Transverse colon (tissue), 4 donors: ENCODE data around the gene MYH15. TPM values are rescaled to one million over a fixed set of nuclear protein-coding genes. Genes with fewer than 3 reads are reported as not detected.

Experiments used
- DNase-seq: peaks from one replicate; pipeline ENCODE4 v3.0.0-alpha.2; 2019
- H3K27ac ChIP-seq, 4 donors: fragments of 200-600 bp; sonication (generic); 2 replicates each; pipeline ENCODE4 v1.5.1; 2016 to 2018; ENCODE audit warnings: inconsistent platforms in 4 of 4
- H3K27me3 ChIP-seq: fragments of 200-600 bp; sonication (generic); 2 replicates; pipeline ENCODE4 v1.5.1; 2017; ENCODE audit warnings: inconsistent platforms
- H3K36me3 ChIP-seq, 4 donors: fragments of 200-600 bp; sonication (generic); 2 replicates each; pipeline ENCODE4 v1.5.1; 2017 to 2019; ENCODE audit warnings: inconsistent platforms in 4 of 4
- H3K4me1 ChIP-seq, 4 donors: fragments of 200-600 bp; sonication (generic); 2 replicates each; pipeline ENCODE4 v1.5.1; 2017 to 2020; ENCODE audit warnings: inconsistent platforms in 4 of 4
- H3K4me3 ChIP-seq, 4 donors: fragments of 200-600 bp; sonication (generic); 1 replicate in 1 of 4; 2 replicates in 3 of 4; pipeline versions ENCODE4 v1.5.1 to v1.6.1; 2017 to 2019; ENCODE audit warnings: inconsistent platforms in 4 of 4
- H3K9me3 ChIP-seq, 2 donors: fragments of 200-600 bp; sonication (generic); 2 replicates each; pipeline ENCODE4 v1.5.1; 2017 to 2019; ENCODE audit warnings: inconsistent platforms in 2 of 2
- CTCF ChIP-seq, 5 experiments: fragments of 200-600 bp in 3 of 5; fragments of 450-650 bp in 2 of 5; sonication (generic) in 3 of 5; IDR thresholded peaks; 1 replicate in 2 of 5; 2 replicates in 3 of 5; pipeline ENCODE4 v1.5.1; 2016 to 2017; ENCODE audit warnings: antibody characterized with exemption in 5 of 5, inconsistent platforms in 3 of 5, mild to moderate bottlenecking in 2 of 5, moderate library complexity in 1 of 5
- EP300 ChIP-seq: sonication (generic); formaldehyde crosslinking; IDR thresholded peaks from one replicate; pipeline ENCODE4 v1.6.1; 2017; ENCODE audit warnings: antibody characterized with exemption, low read depth
- POLR2A ChIP-seq: fragments of 450-650 bp; IDR thresholded peaks from one replicate; pipeline ENCODE4 v1.6.1; 2016; ENCODE audit warnings: antibody characterized with exemption, mild to moderate bottlenecking, moderate library complexity
- POLR2AphosphoS5 ChIP-seq, 3 donors: sonication (generic); formaldehyde crosslinking; IDR thresholded peaks; one replicate each; pipeline ENCODE4 v1.6.1; 2016; ENCODE audit warnings: antibody characterized with exemption in 3 of 3
- WGBS, 2 donors: methylation state at CpG; one replicate each; pipeline ENCODE4 v1.1.5; 2018; ENCODE audit warnings: low coverage in 1 of 2; 5-methylcytosine and 5-hydroxymethylcytosine counted together
- in situ Hi-C, 4 donors: fragments of 200-750 bp; cut with MboI; loops; one replicate each; pipeline versions ENCODE4 v1.15.0 to v1.15.1; 2017; ENCODE audit warnings: low sequenced_read_pairs in 3 of 4, low pct_ligation_motif_present in 1 of 4, low pct_unique_long_range_greater_than_20kb in 1 of 4
- intact Hi-C: fragments of 100-400 bp; cut with DNase I; formaldehyde crosslinking; loops from one replicate; pipeline ENCODE4 v1.15.1; 2023; ENCODE audit warnings: low total_unique reads
- total RNA-seq, 4 donors: library from RNA; depleted of rRNA; stranded (reverse); fragments of >200 nt; gene quantifications; one replicate each; pipeline ENCODE4 v1.1.0, GENCODE V29; 2016

The MYH15 gene
- total RNA-seq, 4 donors from 2014 or later: 0.16 to 0.41 TPM; not detected in 2

- intact Hi-C loops: no loop called here
- no peaks in the 10 kb centered on the region for H3K36me3 ChIP-seq
- H3K9me3 ChIP-seq: no peaks in the 10 kb centered on the region
- no peaks in the 10 kb centered on the region for H3K27me3 ChIP-seq
- peaks cover 0 to 8% (median 0%) of the 10 kb centered on the region in 4 donors for H3K4me1 ChIP-seq
- in situ Hi-C loops: no loop called here
- TF ChIP-seq EP300: no peak
- no peak for TF ChIP-seq POLR2A
- no peak for TF ChIP-seq CTCF (IDR thresholded peaks at IDR 0.05)
- 59 to 67% methylated on average over 2 of the region's 2 CpGs for WGBS, 2 donors
- H3K4me3 ChIP-seq: no peak overlapping the region
- DNase-seq: no peak
- H3K27ac ChIP-seq: no peak overlapping the region
Observed at GRCh38 chr3:108487439-108487838, 23.0 kb downstream of the MYH15 start.

- no peaks in the 10 kb centered on the region for H3K36me3 ChIP-seq
- H3K27me3 ChIP-seq: no peaks in the 10 kb centered on the region
- TF ChIP-seq CTCF (IDR thresholded peaks at IDR 0.05) (no peak), POLR2AphosphoS5 (IDR thresholded peaks at IDR 0.05) (no peak), EP300 (no peak), POLR2A (no peak)
- H3K4me3 ChIP-seq: no peak overlapping the region
- WGBS, 2 donors: 49 to 63% methylated on average over 3 to 6 of the region's 6 CpGs
- no peaks in the 10 kb centered on the region for H3K9me3 ChIP-seq
- in situ Hi-C loops (no loop called here), intact Hi-C loops (no loop called here)
- no peak overlapping the region for H3K27ac ChIP-seq
- DNase-seq: no peak
- peaks cover 0 to 8% (median 0%) of the 10 kb centered on the region in 4 donors for H3K4me1 ChIP-seq
Observed at GRCh38 chr3:108486941-108487340, 23.5 kb downstream of the MYH15 start.

- WGBS, 2 donors: 81% methylated on average over 3 of the region's 3 CpGs; no CpG with 5 or more reads in 1 of the 2 donors
Observed at GRCh38 chr3:108486338-108486737, 24.1 kb downstream of the MYH15 start.

GRCh38 chr3:108485146-108485545, 25.2 kb downstream of the MYH15 start:
- H3K27ac ChIP-seq: no peak overlapping the region
- no peak overlapping the region for H3K4me3 ChIP-seq
- no peaks in the 10 kb centered on the region for H3K9me3 ChIP-seq
- in situ Hi-C loops (no loop called here), intact Hi-C loops (no loop called here)
- TF ChIP-seq POLR2AphosphoS5 (IDR thresholded peaks at IDR 0.05): no peak
- no peak for TF ChIP-seq EP300
- no peak for TF ChIP-seq CTCF (IDR thresholded peaks at IDR 0.05)
- no peak for TF ChIP-seq POLR2A
- DNase-seq: no peak
- H3K27me3 ChIP-seq: no peaks in the 10 kb centered on the region
- peaks cover 0 to 8% (median 0%) of the 10 kb centered on the region in 4 donors for H3K4me1 ChIP-seq
- H3K36me3 ChIP-seq: no peaks in the 10 kb centered on the region
- 60% methylated on average over 3 of the region's 3 CpGs; no CpG with 5 or more reads in 1 of the 2 donors for WGBS, 2 donors

More at GRCh38 chr3:108486338-108486737, 24.1 kb downstream of the MYH15 start:
- no peaks in the 10 kb centered on the region for H3K9me3 ChIP-seq
- in situ Hi-C loops: no loop called here
- no peaks in the 10 kb centered on the region for H3K36me3 ChIP-seq
- no peak overlapping the region for H3K4me3 ChIP-seq
- TF ChIP-seq POLR2A: no peak
- no peak for TF ChIP-seq POLR2AphosphoS5 (IDR thresholded peaks at IDR 0.05)
- TF ChIP-seq CTCF (IDR thresholded peaks at IDR 0.05): no peak
- TF ChIP-seq EP300: no peak
- peaks cover 0 to 8% (median 0%) of the 10 kb centered on the region in 4 donors for H3K4me1 ChIP-seq
- no peak for DNase-seq
- H3K27me3 ChIP-seq: no peaks in the 10 kb centered on the region
- intact Hi-C loops: no loop called here
- no peak overlapping the region for H3K27ac ChIP-seq
